Measurements from ENCODE around the gene ITPK1. TPM values are rescaled to one million over a fixed set of nuclear protein-coding genes. Genes with fewer than 3 reads are reported as not detected.
A peak's percentile ranks its signal among the peaks of the same experiment; 100 is the strongest.
"Not testable (repeated sequence)": the region's sequence is repeated elsewhere in the genome, so short reads cannot be mapped to it uniquely, and the experiment has no call there.

The ITPK1 gene
- total RNA-seq, 4 donors from 2014 or later, result 32.6 to 94.9 (median 54.6) TPM

DNA sequence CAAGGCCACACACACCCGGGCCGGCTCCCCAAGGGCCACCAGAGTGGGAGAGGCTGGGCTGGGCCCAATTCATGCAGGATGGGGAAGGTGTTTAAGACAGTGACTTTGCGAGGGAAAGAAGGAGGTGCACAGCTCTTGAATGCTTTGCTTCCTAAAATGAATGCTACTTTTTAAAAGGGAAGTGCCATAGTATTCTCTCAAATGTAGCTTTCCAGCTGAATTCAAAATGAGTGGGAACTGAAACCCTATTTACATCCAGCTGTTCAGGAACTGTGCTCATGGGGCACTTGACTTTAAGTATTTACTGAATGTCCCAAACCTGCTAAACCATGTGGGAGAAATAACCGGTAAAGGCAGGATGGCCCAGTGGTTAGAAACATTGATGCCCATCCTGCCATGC, 7.6 kb downstream of the ITPK1 start:
- DNase-seq (ENCODE audit: low spot score) (no peak), ATAC-seq (ENCODE audit: low FRiP score) (no peak)
- TF ChIP-seq, protein P1, sequence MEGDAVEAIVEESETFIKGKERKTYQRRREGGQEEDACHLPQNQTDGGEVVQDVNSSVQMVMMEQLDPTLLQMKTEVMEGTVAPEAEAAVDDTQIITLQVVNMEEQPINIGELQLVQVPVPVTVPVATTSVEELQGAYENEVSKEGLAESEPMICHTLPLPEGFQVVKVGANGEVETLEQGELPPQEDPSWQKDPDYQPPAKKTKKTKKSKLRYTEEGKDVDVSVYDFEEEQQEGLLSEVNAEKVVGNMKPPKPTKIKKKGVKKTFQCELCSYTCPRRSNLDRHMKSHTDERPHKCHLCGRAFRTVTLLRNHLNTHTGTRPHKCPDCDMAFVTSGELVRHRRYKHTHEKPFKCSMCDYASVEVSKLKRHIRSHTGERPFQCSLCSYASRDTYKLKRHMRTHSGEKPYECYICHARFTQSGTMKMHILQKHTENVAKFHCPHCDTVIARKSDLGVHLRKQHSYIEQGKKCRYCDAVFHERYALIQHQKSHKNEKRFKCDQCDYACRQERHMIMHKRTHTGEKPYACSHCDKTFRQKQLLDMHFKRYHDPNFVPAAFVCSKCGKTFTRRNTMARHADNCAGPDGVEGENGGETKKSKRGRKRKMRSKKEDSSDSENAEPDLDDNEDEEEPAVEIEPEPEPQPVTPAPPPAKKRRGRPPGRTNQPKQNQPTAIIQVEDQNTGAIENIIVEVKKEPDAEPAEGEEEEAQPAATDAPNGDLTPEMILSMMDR (IDR thresholded peaks at IDR 0.05), result no peak

DNA sequence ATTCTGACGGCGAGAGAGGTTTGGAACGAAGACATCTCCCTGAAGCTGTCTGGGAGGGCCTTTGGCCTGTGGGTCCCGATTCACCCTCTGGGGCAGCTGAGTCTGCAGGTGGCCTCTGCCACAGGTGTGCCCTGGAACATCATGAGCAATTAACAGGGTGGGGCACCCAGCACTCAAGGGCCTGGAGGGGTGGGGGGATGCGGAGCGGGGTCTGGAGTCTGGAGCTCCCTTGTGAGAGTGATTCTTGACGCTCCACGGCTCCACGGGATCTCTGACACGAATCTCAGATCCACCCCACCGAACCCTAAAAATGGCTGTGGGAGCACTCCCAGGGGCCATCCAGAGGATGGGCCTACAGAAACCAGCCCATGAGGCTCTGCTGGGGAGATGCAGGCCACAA, 8.3 kb downstream of the ITPK1 start:
- ATAC-seq (ENCODE audit: low FRiP score) (no peak), DNase-seq (ENCODE audit: low spot score) (no peak)
- TF ChIP-seq, protein P1 (IDR thresholded peaks at IDR 0.05), result no peak

GRCh38 chr14:93106541-93107156, 9.1 kb downstream of the ITPK1 start:
- TF ChIP-seq, protein P1 (IDR thresholded peaks at IDR 0.05), result no peak
- DNase-seq (ENCODE audit: low spot score) (no peak), ATAC-seq (ENCODE audit: low FRiP score) (no peak)

DNA sequence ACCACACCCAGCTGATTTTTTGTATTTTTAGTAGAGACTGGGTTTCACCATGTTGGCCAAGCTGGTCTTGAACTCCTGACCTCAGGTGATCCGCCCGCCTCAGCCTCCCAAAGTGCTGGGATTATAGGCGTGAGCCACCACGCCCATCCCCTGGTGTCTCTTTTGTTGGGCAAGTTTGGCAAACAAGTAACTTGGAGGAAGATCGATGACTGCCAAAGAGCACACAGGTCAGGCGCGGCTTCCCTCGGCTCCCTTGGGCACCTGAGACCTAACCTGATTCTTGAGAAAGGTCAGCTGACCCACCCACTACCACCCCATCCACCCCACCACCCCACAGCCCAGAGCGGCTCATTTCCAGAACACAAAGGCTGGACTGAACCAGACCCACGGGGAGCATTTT, 9.9 kb downstream of the ITPK1 start:
- not testable (repeated sequence) for DNase-seq (ENCODE audit: low spot score)

DNA sequence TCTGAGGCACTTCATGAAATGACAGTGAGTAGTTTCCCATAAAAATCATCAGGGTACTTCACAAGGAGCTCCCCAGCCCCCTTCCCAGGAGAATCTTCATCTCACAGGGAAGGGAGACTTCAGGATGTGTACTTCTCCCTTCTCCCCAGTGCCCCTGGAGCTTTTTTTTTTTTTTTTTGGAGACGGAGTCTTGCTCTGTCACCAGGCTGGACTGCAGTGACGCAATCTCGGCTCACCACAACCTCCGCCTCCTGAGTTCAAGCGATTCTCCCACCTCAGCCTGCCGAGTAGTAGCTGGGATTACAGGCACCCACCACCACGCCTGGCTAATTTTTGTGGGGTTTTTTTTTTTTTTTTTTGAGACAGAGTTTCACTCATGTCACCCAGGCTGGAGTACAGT, 10.4 kb downstream of the ITPK1 start:
- no peak for DNase-seq (ENCODE audit: low spot score)
- TF ChIP-seq, protein P1 (IDR thresholded peaks at IDR 0.05), result no peak
- no peak for ATAC-seq (ENCODE audit: low FRiP score)

More for the DNA sequence above, 9.9 kb downstream of the ITPK1 start:
- not testable (repeated sequence) for ATAC-seq (ENCODE audit: low FRiP score)

- DNase-seq (ENCODE audit: low spot score), result no peak
- TF ChIP-seq, protein P1 (IDR thresholded peaks at IDR 0.05), result no peak
- no peak for ATAC-seq (ENCODE audit: low FRiP score)
Observed at GRCh38 chr14:93104961-93105360, 10.8 kb downstream of the ITPK1 start.

DNA sequence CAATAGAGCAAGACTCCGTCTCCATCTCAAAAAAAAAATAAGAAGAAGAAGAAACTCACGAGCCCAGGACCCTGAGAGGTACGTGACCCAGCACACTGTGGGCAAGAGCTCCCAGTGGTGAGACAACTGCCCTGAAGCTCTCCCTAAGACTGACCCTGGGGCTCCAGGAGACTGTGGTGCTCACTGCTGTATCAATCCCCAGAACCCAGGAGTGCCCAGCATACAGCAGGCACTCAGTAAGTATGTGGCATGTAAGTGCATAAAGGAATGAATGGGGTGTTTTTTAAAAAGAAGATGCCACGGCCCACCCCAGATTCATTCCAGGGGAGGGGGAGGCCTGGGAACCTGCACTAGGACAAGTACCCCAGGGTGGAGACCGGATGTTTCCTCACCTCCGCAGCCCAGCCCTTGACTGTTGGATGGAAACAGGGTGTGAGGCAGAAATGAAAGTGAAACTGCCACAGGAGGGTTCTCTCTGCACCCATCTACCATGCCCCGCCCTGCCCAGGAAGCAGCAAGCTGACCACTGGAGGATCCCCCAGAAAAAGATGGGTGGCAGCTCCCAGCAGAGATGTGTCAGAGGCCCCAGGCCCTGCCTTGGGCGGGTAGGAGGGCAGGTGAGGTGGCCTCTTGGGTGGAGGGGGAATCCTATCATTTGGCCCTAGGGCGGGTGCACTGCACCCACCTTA, 12.2 kb downstream of the ITPK1 start:
- ATAC-seq (ENCODE audit: low FRiP score) (peak; percentile 17), DNase-seq (ENCODE audit: low spot score) (no peak)
- TF ChIP-seq, protein P1 (IDR thresholded peaks at IDR 0.05), result no peak
